Activated CD4-positive, CD25-positive, alpha-beta regulatory T cell treated with anti-CD3 and anti-CD28 coated beads, Interleukin-2, amount 50 U/mL, for 24 hours (primary cell): Measurements from ENCODE around the gene PRKCSH.
A peak's percentile ranks its signal among the peaks of the same experiment; 100 is the strongest.

Source experiments
- ATAC-seq, 2 donors: fragments of 150-1000 bp; cut with Tn5 transposase; one replicate each; pipeline ENCODE4 v1.10.0; 2021; ENCODE audit warnings: mild to moderate bottlenecking in 1 of 2, moderate library complexity in 1 of 2

Gene PRKCSH

GRCh38 chr19:11479090-11479897, 43.9 kb downstream of the PRKCSH start:
- no peak for ATAC-seq

- ATAC-seq: no peak
These were observed 44.7 kb downstream of the PRKCSH start for GRCh38 chr19:11479898-11480714.

- no peak for ATAC-seq
These were observed 45.5 kb downstream of the PRKCSH start, which contains the start of gene ELAVL3 for GRCh38 chr19:11480715-11481533. TSS of gene ELAVL3 (minus strand) at chr19:11481046. CDS start at chr19:11480608, 438 bp downstream.

- peak; percentile 87 for ATAC-seq
These were observed 46.3 kb downstream of the PRKCSH start for GRCh38 chr19:11481534-11482383.

- ATAC-seq: peak; percentile 81 to 86
These were observed 47.1 kb downstream of the PRKCSH start for GRCh38 chr19:11482384-11483050.

GRCh38 chr19:11483366-11484111, 48.1 kb downstream of the PRKCSH start:
- no peak for ATAC-seq

- ATAC-seq: no peak
These were observed 49.9 kb downstream of the PRKCSH start for GRCh38 chr19:11485245-11485837.

GRCh38 chr19:11486661-11487503, 51.4 kb downstream of the PRKCSH start:
- no peak for ATAC-seq

- no peak for ATAC-seq
These were observed 53.9 kb downstream of the PRKCSH start for GRCh38 chr19:11489378-11489777.

GRCh38 chr19:11494634-11495285, 59.3 kb downstream of the PRKCSH start:
- ATAC-seq: no peak

- no peak for ATAC-seq
These were observed 60.0 kb downstream of the PRKCSH start for GRCh38 chr19:11495481-11495880.

GRCh38 chr19:11495885-11496284, 60.5 kb downstream of the PRKCSH start:
- ATAC-seq: no peak

- peak; percentile 58 to 70 for ATAC-seq
These were observed 61.1 kb downstream of the PRKCSH start for GRCh38 chr19:11496391-11497163.

- ATAC-seq: no peak
These were observed 63.8 kb downstream of the PRKCSH start for GRCh38 chr19:11499220-11499726.

- ATAC-seq: no peak
These were observed 64.5 kb downstream of the PRKCSH start for GRCh38 chr19:11499890-11500420.
